SH-SY5Y (cell line): ENCODE measurements around the gene PCGF5.

Experiments
- GATA2 ChIP-seq: IDR thresholded peaks from 2 replicates; pipeline ENCODE4 v1.6.1; 2011; ENCODE audit warnings: mild to moderate bottlenecking, low read depth, low read length
- GATA3 ChIP-seq: IDR thresholded peaks from 2 replicates; pipeline ENCODE4 v1.6.1; 2011; ENCODE audit warnings: low read depth, mild to moderate bottlenecking, low read length, moderate library complexity

- no peak for TF ChIP-seq GATA3
- no peak for TF ChIP-seq GATA2
Measured at GRCh38 chr10:91250341-91250740, 29.9 kb downstream of the PCGF5 start.
